ENCODE measurements around the gene CCDC169.

DNA sequence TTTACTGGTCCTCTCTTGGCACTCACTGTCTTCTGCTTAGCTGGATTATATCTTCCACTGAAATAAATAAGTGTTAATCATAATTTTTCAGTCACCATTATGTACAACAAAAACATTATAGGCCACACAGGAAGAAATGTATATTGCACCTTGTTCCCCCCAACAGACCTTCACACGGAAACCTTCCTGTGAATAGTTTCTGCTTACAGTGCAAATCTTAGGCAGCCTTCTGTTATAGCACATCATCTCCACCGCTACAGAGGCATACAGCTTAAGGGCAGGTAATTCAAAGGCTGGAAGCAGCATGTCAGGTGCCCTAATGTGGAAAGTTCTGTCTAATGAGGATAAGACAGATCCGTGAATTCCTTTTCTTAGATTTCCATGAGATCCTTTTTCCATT lies 66.4 kb downstream of the CCDC169 start:
- TF ChIP-seq ZNF70 (CRISPR knock-in tag; IDR thresholded peaks at IDR 0.05) = no peak
- TF ChIP-seq SNAI2 (CRISPR knock-in tag; IDR thresholded peaks at IDR 0.05) = no peak
- no peak for TF ChIP-seq BACH2 (CRISPR knock-in tag; IDR thresholded peaks at IDR 0.05; ENCODE audit: borderline replicate concordance)
- TF ChIP-seq ZFP30 (CRISPR knock-in tag; IDR thresholded peaks at IDR 0.05) = no peak
- TF ChIP-seq, protein P1, sequence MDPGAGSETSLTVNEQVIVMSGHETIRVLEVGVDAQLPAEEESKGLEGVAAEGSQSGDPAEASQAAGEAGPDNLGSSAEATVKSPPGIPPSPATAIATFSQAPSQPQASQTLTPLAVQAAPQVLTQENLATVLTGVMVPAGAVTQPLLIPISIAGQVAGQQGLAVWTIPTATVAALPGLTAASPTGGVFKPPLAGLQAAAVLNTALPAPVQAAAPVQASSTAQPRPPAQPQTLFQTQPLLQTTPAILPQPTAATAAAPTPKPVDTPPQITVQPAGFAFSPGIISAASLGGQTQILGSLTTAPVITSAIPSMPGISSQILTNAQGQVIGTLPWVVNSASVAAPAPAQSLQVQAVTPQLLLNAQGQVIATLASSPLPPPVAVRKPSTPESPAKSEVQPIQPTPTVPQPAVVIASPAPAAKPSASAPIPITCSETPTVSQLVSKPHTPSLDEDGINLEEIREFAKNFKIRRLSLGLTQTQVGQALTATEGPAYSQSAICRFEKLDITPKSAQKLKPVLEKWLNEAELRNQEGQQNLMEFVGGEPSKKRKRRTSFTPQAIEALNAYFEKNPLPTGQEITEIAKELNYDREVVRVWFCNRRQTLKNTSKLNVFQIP (CRISPR knock-in tag; IDR thresholded peaks at IDR 0.05; ENCODE audit: borderline replicate concordance, low read depth) = no peak
